HG03280 (cell line): Measurements from ENCODE around the gene ABTB2.
A peak's percentile ranks its signal among the peaks of the same experiment; 100 is the strongest.
"Not testable (repeated sequence)": the region's sequence is repeated elsewhere in the genome, so short reads cannot be mapped to it uniquely, and the experiment has no call there.

Experiments
- ATAC-seq: cut with Tn5 transposase; IDR thresholded peaks from one replicate; pipeline ENCODE4 v1.9.1; 2021; ENCODE audit warnings: mild to moderate bottlenecking, moderate library complexity; ENCODE audit not compliant: unreplicated experiment

Gene ABTB2

DNA sequence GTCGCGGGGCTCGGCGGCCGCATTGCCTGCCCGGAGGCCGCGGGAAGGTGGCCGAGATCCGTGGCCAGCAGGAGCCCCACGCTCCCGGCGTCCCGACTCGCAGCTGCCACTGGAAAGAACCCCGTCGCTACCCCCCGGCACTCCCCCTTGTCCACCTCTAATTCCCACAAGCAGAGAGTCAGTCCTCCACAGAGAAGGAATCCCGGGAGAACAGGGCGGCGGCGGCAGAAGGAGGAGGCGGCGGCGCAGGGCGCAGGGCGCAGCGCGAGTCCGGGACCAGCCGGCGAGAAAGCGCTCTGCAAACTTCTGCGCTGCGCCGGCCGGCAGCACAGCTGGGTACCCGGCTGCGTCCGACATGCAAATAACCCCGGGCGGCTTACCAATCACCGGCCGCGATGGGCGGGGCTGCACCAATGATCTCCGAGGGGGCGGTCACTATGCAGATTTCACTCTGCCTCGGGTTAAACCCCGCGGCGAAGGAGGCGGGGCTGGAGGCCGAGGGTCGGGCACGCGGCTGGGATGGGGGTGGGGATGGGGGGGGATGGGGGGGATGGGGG lies at the start of gene ABTB2:
Gene ABTB2, minus strand, starts transcription at position 310 of the 557 bp plus-strand sequence.
- peak; percentile 90 for ATAC-seq

- no peak for ATAC-seq
Observed at GRCh38 chr11:34407121-34407813, 49.5 kb upstream of the ABTB2 start.

DNA sequence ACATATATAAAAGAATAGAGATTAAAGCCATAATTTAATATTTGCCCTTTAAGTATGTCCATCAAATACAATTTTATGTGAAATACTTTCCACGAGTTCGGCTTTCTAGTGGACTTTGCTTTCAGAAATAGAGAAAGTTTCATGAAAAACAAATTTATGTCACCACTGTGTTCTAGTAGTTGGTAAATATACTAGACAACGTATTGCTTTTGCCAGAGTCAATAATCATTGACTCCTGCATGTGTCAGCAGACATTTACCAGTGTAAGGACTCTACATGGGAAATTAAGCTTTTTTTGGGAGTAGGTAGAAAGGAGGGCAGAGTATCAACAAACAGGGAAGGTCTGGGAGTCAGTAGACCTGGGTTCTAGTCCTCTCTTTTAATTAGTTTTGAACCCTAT lies 48.6 kb upstream of the ABTB2 start:
- no peak for ATAC-seq

GRCh38 chr11:34405079-34405858 lies 47.5 kb upstream of the ABTB2 start:
- ATAC-seq: no peak

GRCh38 chr11:34404280-34404679 lies 46.5 kb upstream of the ABTB2 start:
- ATAC-seq: no peak

DNA sequence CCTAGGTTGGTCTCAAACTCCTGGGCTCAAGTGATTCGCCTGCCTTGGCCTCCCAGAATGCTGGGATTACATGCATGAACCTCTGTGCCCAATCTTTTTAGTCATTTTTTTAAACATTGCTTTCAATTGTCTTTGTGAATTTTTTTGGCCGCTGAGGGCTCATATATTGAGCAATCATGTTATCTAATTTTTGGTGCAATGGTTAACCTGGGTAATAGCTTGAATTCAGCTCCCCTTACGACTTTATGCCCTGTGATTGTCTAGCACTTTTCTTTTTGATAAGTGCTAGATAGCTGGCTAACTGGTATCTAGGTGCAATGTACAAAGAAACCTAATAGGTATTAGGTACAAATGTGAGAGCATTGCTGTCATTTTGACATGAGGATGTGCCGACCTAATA lies 45.6 kb upstream of the ABTB2 start:
- ATAC-seq: no peak

GRCh38 chr11:34397811-34398210 lies 40.0 kb upstream of the ABTB2 start:
- no peak for ATAC-seq

GRCh38 chr11:34397120-34397519 lies 39.3 kb upstream of the ABTB2 start:
- ATAC-seq: no peak

GRCh38 chr11:34395916-34396550 lies 38.2 kb upstream of the ABTB2 start:
- ATAC-seq: no peak

GRCh38 chr11:34394771-34395300 lies 37.0 kb upstream of the ABTB2 start:
- no peak for ATAC-seq

DNA sequence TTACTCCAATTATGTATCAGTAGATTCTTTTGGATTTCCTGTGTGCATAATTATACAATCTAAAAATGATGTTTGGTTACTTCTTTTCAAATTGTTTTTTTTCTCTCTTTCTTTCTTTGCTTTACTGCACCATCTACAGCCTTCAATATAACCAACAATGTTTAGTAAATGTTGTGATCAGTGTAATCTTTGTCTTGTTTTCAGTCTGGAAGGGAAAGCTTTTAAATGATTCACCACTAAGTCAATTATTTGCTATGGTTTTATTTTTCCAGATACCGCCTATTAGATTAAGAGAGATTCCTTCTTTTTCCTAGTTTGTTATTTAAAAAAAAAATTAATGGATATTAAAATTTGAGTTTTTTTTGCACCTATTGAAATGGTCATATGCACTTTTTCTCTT lies 29.8 kb upstream of the ABTB2 start:
- no peak for ATAC-seq

GRCh38 chr11:34386356-34386755 lies 28.5 kb upstream of the ABTB2 start:
- not testable (repeated sequence) for ATAC-seq

- no peak for ATAC-seq
Observed at GRCh38 chr11:34382532-34383276, 24.9 kb upstream of the ABTB2 start.

- no peak for ATAC-seq
Observed at GRCh38 chr11:34381775-34382174, 24.0 kb upstream of the ABTB2 start.

- ATAC-seq: no peak
Observed at GRCh38 chr11:34380696-34381095, 22.9 kb upstream of the ABTB2 start.

DNA sequence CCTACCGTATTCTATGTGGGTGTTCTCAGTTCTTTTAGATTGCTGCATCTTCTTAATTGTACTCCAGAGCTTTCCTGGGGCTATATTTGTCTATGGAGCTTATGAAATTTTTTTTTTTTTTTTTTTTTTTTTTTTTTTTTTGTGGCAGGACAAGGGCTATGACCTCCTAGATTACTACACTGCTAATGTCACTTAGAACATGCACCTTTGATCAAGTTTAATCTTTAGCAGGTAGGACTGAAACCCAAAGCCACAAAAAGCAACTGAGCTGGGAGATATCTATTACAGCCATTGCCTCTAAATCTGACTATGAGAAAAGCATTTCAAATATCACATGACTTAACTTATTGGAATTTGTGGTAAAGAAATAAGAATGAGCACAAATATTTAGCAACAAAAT lies 21.7 kb upstream of the ABTB2 start:
- ATAC-seq: no peak

- no peak for ATAC-seq
Observed at GRCh38 chr11:34379079-34379478, 21.3 kb upstream of the ABTB2 start.

DNA sequence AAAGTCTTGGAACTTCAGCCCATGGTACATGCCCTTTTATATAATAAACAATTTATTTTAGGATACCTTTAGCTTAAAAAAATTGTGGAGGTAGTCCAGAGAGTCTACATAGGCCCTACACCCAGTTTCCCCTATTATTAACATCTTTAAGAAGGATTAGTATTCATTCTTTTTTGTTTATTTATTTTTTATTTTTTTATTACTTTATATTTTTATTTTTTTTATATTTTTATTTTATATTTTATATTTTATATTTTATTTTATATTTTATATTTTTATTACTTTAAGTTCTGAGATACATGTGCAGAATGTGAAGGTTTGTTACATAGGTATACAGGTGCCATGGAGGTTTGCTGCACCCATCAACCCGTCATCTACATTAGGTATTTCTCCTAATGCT lies 15.9 kb upstream of the ABTB2 start:
- no peak for ATAC-seq

GRCh38 chr11:34366522-34366921 lies 8.7 kb upstream of the ABTB2 start:
- no peak for ATAC-seq

DNA sequence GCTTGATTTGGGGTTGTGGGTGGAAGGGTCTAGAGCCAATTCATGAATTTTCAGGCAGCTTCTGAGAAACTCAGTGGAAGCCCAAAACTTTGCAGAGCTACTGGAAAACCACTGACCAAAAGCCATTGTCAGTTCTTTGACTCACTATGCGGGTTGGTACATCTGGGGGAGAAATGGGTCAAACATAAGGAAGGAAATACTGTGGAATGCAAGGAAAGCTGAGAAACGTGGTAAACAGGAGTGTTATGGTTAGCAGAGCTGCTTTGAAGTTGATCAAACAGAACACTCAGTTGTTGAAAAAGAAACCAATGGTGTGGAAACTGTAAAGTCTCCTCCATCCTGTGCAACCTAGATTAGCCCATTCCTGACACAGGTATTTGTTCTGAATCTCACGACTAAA lies 6.3 kb upstream of the ABTB2 start:
- no peak for ATAC-seq
